Glutamatergic neuron (in vitro differentiated cells): Measurements from ENCODE around the gene CDKN2B-AS1. TPM values are rescaled to one million over a fixed set of nuclear protein-coding genes. Genes with fewer than 3 reads are reported as not detected.

Experiments used
- DNase-seq: peaks from one replicate; pipeline ENCODE4 v3.0.0; 2022
- H3K27ac Mint-ChIP-seq: one replicate; pipeline ENCODE4 v1.8.0; 2020; ENCODE audit warnings: mild to moderate bottlenecking, mixed read lengths, inconsistent platforms; ENCODE audit not compliant: unreplicated experiment
- H3K27me3 Mint-ChIP-seq: one replicate; pipeline ENCODE4 v1.8.0; 2020; ENCODE audit warnings: mild to moderate bottlenecking, moderate library complexity, mixed read lengths, inconsistent platforms; ENCODE audit not compliant: unreplicated experiment
- H3K36me3 Mint-ChIP-seq: one replicate; pipeline ENCODE4 v1.8.0; 2020; ENCODE audit warnings: mild to moderate bottlenecking, mixed read lengths, inconsistent platforms; ENCODE audit not compliant: unreplicated experiment
- H3K4me1 Mint-ChIP-seq: one replicate; pipeline ENCODE4 v1.8.0; 2020; ENCODE audit warnings: mild to moderate bottlenecking, low read depth, mixed read lengths, inconsistent platforms; ENCODE audit not compliant: unreplicated experiment
- H3K4me3 Mint-ChIP-seq: one replicate; pipeline ENCODE4 v1.8.0; 2020; ENCODE audit warnings: mild to moderate bottlenecking, mixed read lengths, inconsistent platforms; ENCODE audit not compliant: unreplicated experiment
- H3K9me3 Mint-ChIP-seq: one replicate; pipeline ENCODE4 v1.8.0; 2020; ENCODE audit warnings: mild to moderate bottlenecking, moderate library complexity, mixed read lengths, inconsistent platforms; ENCODE audit not compliant: unreplicated experiment
- CTCF ChIP-seq: fragments of 200-600 bp; sonication (generic); IDR thresholded peaks from one replicate; pipeline ENCODE4 v1.5.0; 2021; ENCODE audit not compliant: partially characterized antibody, unreplicated experiment
- total RNA-seq: library from RNA; stranded (reverse); fragmentation: NEBNext Ultra II Directional; extraction: Animal tissue kit (Norgen Biotek cat#: 25700); gene quantifications from one replicate; pipeline ENCODE4 v1.2.1, GENCODE V29; 2021; ENCODE audit not compliant: unreplicated experiment

CDKN2B-AS1 gene
- total RNA-seq, 1 donor from 2014 or later = not detected

- peaks cover 13% of the 10 kb centered on the region for H3K9me3 Mint-ChIP-seq
- H3K4me3 Mint-ChIP-seq = peak overlapping the region; percentile 63
- peaks cover 6% of the 10 kb centered on the region for H3K36me3 Mint-ChIP-seq
- no peak for DNase-seq
- peaks cover 44% of the 10 kb centered on the region for H3K27me3 Mint-ChIP-seq
- no peak for TF ChIP-seq CTCF
- H3K4me1 Mint-ChIP-seq = peaks cover 4% of the 10 kb centered on the region
- no peak overlapping the region for H3K27ac Mint-ChIP-seq
These were observed 29.6 kb upstream of the CDKN2B-AS1 start for GRCh38 chr9:21964925-21965385.

- no peak for TF ChIP-seq CTCF
- Mint-ChIP-seq H3K4me1 (peaks cover 7% of the 10 kb centered on the region), H3K4me3 (peak overlapping the region; percentile 63), H3K36me3 (peaks cover 1% of the 10 kb centered on the region), H3K27ac (no peak overlapping the region), H3K9me3 (peaks cover 13% of the 10 kb centered on the region), H3K27me3 (peaks cover 48% of the 10 kb centered on the region)
- peak; percentile 84 for DNase-seq
These were observed 29.1 kb upstream of the CDKN2B-AS1 start for GRCh38 chr9:21965401-21965951.

- no peak overlapping the region for H3K4me3 Mint-ChIP-seq
- no peaks in the 10 kb centered on the region for H3K36me3 Mint-ChIP-seq
- H3K9me3 Mint-ChIP-seq = peaks cover 15% of the 10 kb centered on the region
- H3K27me3 Mint-ChIP-seq = peaks cover 47% of the 10 kb centered on the region
- DNase-seq = no peak
- TF ChIP-seq CTCF = no peak
- H3K27ac Mint-ChIP-seq = no peak overlapping the region
- peaks cover 7% of the 10 kb centered on the region for H3K4me1 Mint-ChIP-seq
These were observed 28.3 kb upstream of the CDKN2B-AS1 start for GRCh38 chr9:21966140-21966851.

GRCh38 chr9:21967169-21967568 lies 27.4 kb upstream of the CDKN2B-AS1 start:
- no peak overlapping the region for H3K27ac Mint-ChIP-seq
- no peak for TF ChIP-seq CTCF
- H3K9me3 Mint-ChIP-seq = peaks cover 16% of the 10 kb centered on the region
- H3K36me3 Mint-ChIP-seq = no peaks in the 10 kb centered on the region
- DNase-seq = no peak
- H3K4me3 Mint-ChIP-seq = no peak overlapping the region
- peaks cover 54% of the 10 kb centered on the region for H3K27me3 Mint-ChIP-seq
- H3K4me1 Mint-ChIP-seq = peaks cover 7% of the 10 kb centered on the region

- H3K36me3 Mint-ChIP-seq = no peaks in the 10 kb centered on the region
- DNase-seq = no peak
- H3K27ac Mint-ChIP-seq = no peak overlapping the region
- H3K4me3 Mint-ChIP-seq = no peak overlapping the region
- H3K9me3 Mint-ChIP-seq = peaks cover 16% of the 10 kb centered on the region
- no peak for TF ChIP-seq CTCF
- H3K27me3 Mint-ChIP-seq = peaks cover 59% of the 10 kb centered on the region
- peaks cover 7% of the 10 kb centered on the region for H3K4me1 Mint-ChIP-seq
These were observed 26.9 kb upstream of the CDKN2B-AS1 start for GRCh38 chr9:21967702-21968101.
